GM23338 (cell line): ENCODE data around the gene IL22.

ENCODE experiments used
- CREB1 ChIP-seq: fragments of 250-450 bp; sonication (Bioruptor Pico); IDR thresholded peaks from 2 replicates; pipeline ENCODE4 v1.5.0; 2020; ENCODE audit warnings: low read depth, mild to moderate bottlenecking, moderate library complexity
- CTCF ChIP-seq, 2 experiments: fragments of 200-600 bp in 1 of 2; sonication (generic) in 1 of 2; conservative IDR thresholded peaks; 2 replicates each; pipeline versions ENCODE4 v1.5.1 to v1.6.1; 2016 to 2017; ENCODE audit warnings: antibody characterized with exemption in 2 of 2, low read depth in 2 of 2, mild to moderate bottlenecking in 2 of 2, moderate library complexity in 1 of 2
- EZH2 ChIP-seq: fragments of 200-600 bp; sonication (generic); IDR thresholded peaks from one replicate; pipeline ENCODE4 v1.8.0; 2017; ENCODE audit warnings: antibody characterized with exemption, mild to moderate bottlenecking, low read depth; ENCODE audit not compliant: unreplicated experiment
- JUNB ChIP-seq: IDR thresholded peaks from one replicate; pipeline ENCODE4 v1.6.1; 2016; ENCODE audit warnings: antibody characterized with exemption; ENCODE audit not compliant: unreplicated experiment

- no peak for TF ChIP-seq EZH2
- no peak for TF ChIP-seq CTCF (conservative IDR thresholded peaks at IDR 0.05; ENCODE audit: low read depth in 2 of 2)
- no peak for TF ChIP-seq CREB1 (CRISPR knock-in tag)
- no peak for TF ChIP-seq JUNB
Observed at GRCh38 chr12:68270358-68270757, 17.0 kb upstream of the IL22 start.
